Measurements from ENCODE around the gene EGFR.

Gene EGFR

DNA sequence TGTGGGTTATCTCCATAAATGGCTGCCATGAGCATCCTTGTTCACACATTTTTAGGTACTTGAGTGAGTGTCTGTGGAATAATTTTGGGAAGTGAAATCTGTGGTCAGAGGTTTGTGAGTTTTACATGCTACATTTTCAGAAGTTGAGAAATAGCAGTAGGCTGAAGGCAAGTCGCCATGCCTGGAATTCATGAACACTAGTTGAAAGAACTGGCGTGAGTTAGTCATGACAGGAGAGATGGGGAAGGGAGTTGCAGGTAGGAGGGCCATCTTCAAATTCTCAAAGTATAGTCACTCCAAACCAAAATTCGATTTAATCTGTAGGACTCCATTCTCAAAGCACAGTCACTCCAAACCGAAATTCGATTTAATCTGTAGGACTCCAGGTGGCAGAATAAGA is 89.6 kb downstream of the EGFR start:
- DNase-seq: no peak

DNA sequence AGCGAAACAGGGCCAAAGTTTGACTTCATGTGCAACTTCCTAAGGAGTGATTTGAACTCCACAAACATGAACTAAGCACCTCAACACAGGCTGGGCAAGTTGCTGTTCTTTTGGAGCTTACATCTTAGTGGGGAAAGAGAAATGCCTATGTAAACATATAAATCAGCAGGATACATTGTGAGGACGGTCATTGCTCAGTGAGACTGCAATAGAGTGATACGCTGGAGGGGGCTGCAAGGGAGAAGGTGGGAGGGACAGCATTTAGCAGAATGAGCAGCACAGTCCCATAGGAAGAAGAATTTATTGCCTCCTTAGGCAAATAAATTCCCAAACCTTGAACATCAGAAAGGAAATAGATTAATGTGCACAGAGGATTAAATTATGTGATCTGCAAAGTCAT is 90.0 kb downstream of the EGFR start:
- no peak for DNase-seq

DNA sequence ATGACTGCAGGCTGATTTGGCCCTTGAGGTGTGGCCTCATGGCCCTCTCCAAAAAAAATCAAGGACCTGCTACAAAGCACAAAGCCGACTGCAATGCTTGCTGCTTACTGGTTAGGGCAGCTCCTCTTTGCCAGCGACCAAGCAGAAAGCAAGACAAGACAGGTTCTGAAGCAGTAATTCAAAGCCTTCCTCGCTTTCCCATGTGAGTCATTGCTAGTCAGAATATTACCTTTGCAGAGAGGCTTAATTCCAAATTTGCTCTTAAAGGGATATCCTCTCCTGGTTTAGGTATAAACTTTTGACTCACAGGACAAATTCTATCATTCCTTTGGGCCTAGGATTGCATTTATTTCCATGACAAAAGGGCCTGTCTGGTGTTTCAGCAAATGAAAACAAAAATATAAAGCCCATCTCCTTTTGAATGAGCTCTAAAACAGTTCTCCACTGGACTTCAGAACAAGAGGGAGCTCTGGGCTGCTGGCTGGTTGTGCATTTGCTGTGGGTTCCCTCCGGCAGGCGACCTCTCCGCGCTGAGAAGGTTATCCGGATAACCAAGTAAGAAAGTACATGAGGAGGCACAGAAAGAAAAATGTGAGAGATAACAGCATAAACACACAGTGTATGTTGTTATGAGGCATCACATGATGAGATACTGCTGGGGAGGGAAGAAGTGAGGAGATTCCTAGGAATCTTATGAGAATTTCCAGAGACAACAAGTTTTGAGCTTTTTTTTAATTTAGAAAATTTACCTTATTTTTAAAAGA is 90.8 kb downstream of the EGFR start:
- DNase-seq: no peak

DNA sequence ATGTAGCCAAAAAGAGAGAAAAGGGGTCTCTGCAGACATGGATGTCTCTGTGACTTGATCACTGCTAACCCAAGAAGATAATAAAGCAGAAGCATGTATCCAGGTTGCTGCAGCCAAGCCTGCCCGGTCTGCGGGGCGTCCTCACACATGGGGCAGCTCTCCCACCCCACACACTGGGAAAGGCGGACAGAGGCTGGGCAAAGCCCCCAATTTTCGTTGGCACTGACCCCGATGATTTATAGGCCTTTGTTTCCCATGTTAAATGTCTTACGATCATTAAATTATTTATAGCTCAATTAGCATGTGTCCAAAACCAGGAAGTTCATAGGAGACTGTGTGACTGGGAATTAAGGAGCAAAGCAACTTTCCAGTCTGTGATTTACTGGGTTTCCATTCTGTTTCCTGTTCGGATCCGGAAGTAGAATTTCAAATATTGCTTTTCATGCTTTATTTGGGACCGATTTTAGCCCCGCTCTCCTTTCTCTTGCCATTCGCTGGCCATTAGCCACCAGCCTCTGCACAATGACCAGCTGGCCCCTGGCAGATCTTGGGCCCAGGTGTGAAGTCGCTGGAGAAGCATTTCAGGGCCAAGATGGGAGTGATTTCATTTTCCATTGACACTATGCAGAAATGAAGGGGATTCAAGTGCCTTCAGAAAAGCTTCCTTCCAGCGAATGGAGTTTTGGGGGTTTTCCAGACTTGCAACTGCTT is 91.6 kb downstream of the EGFR start:
- DNase-seq: no peak

DNA sequence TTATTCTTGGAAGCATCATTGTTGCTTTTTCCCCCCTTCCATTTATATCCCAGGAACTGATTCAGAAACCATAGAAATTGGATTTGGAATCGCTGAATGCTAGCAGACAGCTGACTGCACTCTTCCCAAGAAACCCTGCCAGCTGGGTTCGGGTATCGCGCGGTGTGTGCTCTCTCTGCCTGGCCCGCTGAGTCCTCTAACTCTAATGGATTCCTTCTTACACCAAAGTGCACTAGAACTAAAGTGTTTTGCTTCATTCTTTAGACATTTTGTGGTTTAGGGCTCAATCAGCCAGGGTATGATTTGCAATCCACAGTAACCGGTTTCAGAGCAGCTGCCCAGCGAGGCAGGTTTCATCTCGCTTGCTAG is 92.2 kb downstream of the EGFR start:
- no peak for DNase-seq

DNA sequence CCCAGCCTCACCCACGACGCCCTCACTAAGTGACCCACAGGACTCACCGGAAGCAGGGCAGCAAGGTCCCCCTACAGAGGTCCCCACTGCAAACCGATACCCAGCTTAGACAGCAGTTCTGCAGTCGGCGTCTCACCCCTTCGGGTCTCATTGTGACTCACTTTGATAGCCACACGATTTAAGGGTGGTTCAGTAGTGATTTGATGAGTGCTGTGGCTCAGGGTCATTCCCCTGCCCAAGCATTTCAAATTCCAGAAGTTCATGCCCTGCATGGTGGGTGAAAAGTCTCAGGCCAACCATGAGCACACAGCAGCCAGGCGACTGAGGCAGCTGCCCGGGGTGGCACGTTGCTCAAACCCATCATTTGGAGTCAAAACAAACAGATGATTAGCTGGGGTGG is 93.2 kb downstream of the EGFR start:
- DNase-seq: no peak

DNA sequence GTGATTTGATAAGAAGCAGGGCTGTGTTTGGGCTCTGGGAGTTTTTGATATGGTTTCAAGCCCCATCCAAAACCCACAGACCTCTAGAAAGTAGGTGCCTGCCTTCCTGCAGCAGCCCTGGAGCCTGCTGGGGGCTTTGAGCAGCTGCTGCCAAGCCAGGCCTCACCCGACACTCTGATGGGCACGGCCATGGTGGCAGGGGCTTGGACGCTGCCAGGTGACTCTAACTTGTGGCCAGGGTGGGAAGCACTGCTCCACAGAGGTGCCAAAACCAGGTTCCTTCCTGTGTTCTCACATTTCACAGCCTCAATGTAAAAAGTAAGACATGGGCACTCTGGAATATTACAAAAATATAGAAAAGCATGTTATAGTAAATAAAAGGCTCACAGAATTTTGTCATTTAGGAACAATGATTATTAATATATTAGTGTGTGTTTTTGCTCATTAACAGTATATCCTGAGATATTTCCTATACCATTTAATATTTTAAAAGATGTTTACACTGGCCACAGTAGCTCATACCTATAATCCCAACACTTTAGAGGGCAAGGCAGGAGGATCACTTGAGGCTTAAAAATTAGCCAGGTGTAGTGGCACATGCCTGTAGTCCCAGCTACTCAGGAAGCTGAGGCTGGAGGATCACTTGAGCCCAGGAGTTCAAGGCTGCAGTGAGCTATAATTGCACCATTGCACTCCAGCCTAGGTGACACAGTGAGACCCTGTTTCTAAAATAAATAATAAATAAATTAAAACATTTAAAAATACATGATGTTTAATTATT is 95.1 kb downstream of the EGFR start:
- no peak for DNase-seq

DNA sequence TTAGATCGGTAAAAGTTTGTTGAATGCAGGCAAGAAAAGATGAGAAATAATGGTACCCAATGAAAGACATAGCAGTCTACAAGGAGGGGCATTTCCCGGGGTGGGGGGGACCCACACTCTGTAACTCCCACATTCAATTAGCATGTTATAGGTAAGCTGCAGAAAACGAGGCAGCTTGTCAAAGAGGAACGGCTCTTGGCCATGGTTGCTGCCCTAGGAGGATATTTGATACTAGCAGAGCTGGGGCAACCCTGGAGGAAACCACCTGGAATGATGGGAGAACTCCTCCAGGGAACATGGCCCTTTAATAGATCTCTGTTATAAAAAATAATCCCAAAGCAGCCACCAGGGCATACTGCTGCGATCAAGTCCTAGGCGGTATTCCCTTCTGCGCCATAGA is 98.5 kb downstream of the EGFR start:
- no peak for DNase-seq

DNA sequence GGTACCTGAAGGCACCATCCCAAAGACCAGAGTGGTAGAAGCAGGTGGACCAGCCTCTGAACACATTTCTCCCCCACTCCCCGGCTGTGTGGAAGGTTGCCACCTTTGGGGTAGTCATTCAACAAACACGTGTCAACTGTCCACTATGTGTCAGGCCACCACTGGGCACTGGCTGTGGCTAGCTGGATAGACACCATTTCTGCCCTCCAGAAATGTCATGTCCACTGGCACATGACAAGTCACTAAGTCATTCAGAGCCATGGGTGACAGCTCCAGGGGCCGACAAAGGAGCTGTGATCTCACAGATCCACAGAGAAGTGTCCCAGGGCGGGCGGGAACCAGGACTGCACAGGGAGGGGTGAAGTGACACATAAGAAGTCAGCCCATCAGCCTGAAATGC is 99.6 kb downstream of the EGFR start:
- no peak for DNase-seq

DNA sequence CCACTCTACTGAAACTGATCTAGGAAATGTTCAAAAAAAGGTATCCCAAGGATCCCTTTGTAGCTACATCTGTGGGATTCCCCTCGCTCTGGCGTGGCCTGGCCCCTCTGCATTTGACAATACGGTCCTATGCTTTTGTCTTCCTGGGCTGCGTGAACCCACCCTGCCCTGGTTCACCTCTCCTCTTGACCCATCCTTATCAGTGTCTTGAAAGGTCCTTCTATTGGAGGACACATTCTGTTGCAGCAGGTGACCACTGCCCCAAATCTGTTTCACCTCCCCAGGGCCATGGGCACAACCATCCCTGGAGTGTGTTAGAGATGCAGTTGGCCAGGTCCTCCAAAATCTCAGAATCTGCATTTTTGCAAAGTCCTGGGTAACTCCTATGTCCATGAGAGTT is 100.8 kb downstream of the EGFR start:
- no peak for DNase-seq

DNA sequence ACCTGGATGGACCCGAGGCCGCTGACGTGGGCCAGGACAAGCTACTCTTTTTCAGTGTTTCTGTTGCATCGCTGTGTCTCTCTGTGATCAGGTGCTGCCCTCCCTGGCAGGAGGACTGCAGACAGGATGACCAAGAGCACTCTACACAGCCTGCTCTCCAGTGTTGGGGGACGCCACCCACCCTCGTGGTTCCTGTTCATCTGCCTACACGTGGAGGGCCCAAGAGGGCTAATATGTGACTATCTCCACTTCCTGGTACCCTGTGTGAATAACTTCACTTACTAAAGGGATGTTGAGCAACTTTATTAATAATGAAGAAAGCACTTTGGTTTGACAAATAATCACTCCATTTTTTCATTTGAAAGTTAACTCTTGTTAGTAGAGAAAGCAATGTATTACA is 101.3 kb downstream of the EGFR start:
- DNase-seq: no peak

DNA sequence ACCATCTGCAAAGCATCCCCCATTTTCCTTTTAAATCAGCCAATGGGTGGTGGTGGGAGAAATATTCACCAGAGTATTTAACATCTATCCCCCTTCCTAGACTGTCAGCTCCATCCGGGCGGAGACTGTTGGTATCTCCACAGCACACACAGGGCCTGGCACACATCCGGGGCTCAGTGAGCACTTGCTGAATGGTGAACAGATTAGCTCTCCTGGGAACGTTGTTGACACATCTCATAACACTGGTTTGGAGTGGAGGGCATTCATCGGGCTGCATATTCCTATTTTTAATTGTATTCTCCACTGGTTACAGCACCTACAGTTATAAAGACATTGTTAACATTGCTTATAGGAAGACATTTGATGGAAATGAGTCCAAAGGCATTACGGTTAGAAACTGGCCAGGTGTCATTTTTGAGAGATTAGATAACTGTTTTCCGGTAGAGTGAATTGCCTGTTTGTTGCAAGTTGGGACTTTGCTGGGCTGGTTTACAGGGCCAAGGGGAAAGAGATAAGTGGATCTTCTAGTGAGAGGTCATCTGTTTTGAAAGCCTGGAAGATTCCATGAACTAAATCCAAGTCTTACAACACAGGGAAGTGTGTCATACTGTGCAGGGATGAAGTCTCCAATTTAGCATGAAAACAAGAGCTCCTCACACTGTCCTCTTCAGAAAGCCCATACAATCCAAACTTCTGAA is 101.8 kb downstream of the EGFR start:
- DNase-seq: no peak

DNA sequence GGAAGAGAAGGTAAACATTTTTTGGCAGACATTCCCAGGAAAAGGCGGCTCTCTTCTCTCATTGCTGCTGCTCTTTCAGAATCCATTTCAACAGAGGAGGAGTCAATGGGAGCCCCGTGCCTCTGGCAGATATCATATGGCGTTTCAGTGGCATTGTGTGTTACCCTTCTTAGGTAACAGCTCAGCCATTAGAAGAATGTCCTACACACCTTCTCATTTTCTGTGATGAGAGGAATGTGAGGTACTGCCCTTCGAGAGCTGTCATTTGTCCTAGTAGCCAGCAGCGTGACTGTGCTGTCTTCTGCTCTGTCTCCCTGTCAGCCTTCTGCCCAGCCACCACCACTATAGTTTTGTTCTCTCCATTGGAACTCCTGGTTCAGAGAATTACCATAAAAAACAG is 102.4 kb downstream of the EGFR start:
- DNase-seq: no peak

DNA sequence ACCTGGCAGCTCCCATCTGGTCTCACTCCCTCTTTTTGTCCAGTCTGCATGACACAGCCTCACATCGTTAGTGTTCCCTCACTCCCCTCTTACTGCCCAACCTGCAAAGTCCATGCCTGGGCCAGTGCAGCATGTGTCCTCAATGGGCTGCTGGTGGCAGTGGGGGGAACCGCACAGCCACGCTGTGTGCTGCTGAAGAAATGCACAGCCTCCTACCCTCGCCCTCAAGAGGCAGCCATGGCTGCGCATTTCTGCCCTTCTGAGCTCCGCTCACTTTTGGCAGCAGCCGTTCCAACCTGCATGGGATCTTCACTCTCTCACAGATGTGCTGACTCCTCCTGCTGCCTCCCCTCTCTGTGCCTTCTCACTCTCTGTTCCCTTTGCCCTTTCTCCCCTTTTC is 103.4 kb downstream of the EGFR start:
- DNase-seq: no peak

DNA sequence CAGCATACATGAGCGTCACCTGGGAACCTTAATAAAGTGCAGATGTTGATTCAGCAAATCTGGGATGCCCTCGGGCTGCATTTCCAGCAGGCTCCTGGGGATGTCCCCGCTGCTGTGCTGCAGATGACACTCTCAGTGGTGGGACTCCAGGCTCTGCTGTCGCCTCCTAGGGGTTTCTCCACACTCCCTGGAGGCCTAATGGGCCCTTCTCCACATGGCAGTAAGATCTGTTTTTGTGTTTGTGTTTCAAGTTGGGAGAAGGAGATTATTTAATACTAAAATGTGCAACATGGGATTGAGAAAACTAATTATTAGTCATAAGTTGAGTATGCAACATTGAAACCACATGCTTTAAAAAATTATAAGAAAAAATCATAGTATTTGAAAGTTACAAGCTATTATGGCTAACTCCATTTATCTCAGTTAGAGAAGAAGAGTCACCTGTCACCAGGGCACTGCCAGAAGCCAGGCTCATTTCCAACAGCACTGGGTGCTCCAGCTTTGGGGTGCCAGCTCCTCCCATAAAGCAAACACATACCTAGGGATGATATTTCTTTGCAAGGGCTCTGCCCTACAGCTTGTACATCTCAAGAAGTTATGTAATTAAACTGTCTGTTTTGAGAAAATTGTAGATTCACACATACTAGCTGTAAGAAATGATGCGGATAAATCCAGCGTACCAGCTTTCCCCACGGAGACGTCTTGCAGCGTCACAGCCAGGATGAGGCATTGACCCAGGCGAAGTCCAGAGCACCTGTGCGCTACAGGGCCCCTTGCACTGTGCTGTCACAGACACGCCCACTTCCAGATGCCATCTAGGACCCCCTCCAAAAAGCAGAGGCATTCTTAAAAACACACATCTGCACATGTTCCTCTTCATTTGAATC is 106.4 kb downstream of the EGFR start:
- DNase-seq: no peak

DNA sequence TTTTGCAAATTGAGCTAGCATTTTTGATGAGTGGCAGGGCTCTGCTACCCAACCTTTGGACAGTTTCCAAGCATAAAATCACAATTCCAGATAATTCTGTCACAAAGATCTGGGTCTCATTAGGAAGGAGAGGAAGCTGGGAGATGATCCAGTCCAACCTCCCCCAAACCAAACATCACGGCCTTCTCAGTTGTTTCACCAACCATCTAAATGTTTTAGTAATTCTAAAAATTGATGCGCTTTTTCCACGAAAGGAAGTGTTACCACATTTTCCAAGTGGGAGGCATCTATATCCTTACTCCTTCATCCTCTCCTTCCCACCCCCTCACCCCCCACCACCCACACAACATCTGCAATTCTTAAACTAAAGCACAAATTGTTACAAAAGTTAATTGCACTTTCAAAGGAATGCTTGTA is 108.3 kb downstream of the EGFR start:
- no peak for DNase-seq

DNA sequence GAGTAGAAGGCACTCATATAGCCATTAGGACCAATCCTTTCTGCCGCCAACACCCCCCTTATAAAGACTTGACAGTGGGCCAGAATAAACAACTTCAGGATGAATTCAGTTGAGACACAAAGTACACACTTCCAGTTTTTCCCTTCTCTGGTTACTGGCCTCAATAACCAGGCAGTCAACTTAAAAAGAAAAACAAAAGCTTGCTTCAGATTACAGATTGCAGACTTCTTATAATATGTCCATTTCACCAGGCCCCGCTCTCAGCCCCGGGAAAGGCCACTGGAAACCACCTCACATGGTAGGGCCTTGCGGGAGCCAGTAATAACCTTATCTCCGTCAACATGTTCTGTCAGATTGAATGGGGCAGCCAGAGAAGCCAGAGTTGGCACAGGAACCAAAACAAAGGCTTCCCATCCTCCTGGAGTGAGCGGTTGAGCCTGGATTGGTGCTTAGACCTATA is 108.8 kb downstream of the EGFR start:
- no peak for DNase-seq

DNA sequence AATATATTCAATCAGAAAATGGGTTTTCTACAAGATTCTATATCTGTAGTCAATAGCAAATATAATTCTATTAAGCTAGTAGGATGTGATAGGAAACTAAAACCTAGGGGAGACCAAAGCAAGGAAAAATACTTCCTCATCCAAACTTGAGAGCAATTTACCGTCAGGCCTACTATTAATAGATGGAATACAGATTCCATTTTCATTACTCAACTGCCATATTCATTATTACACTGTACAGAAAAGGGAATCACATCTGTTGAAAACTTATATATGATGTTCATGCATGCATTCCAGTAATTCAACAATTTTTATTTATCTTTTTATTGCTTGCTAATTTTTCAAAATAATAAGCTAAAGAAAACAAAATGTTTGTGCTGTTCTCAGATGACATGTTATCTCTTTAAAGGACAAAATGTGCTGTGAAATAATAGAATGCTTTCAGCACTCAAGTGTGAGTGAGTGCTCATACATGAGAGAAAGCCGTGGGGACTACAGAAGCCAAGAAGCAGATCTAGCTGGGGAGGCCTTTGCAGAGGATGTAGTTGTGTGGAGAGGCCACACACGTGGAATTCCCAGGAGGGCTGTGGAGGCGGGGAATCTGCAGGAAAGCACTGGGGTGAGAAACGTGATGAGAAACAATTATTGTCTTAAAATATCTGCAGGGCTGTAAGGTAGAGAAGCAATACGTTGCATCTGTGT is 110.0 kb downstream of the EGFR start:
- no peak for DNase-seq

DNA sequence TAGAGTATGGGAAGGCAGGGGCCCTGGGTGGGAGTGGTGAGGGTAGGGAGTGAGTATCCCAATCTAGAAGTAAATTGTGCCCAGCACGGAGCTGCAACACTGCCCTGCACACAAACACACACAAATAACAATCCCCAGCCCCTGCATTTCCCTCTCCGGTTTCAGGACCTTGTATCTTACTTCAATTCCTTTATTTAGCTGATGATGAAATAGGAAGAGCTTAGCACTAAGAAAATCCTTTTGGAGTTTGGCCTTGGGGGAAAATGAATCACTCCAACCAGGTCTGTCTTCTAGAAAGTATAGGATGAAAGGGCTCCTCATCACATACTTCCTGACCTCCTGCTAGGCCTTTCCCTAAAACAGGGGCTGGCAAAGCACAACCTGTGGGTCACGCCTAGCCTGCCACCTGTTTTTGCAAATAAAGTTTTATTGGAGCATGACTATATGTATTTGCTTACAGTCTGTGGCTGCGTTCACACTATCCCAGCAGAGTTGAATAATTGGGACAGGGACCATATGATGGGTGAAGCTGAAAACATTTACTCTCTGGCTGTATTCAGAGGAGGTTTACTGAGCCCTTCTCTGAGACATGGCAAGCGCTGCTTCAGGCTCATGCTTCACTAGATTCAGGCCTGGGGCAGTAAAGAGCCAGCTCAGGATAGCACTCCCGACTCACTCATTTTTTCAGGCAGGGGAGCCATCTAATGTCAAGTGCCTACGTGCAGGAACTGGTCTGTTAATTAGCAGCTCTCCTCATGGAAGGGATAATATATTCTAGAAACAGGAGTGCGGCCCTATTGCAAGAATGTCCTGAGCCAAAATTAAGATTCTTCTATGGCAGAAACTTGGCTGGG is 111.0 kb downstream of the EGFR start:
- no peak for DNase-seq

DNA sequence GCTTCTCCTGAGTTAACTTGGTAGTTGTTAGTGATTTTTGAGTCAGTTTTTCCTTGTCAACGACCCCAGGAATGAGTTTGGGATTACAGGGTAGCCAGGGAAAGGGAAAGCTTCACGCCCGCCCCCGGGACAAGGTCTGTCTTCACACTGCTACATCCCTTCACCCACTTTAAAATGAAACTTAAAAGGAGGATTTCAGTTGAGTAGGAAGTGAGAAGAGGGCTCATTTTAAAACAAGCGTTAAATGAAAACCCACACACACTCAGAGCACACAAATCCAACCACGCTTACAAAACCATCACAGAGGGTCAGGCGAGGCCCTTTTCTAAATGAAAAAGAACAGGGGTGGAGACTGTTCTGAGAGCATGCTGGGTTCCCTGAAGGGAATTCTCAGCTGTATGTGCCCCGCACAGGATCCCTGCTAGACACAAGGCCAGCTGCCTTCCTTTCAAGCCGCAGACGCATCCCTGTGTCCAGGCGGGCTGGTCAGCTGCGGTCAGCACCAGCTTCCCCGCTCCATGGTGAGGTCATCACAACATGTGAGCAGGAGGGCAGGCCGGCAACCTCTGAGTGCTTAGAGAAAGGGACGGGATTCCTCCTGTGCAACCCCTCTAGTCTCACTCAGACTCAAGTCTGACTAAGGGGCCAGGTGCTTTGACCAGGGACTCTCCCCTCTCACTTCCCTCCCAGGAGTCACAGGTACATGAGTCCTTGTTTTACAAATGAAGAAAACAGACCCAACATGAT is 111.8 kb downstream of the EGFR start:
- no peak for DNase-seq
